NCI-H1930 (cell line): ENCODE measurements around the gene TSHZ3.

Experiments
- DNase-seq, 2 experiments: peaks; one replicate each; lab custom pipeline; 2025; lab: John Stamatoyannopoulos, UW

The TSHZ3 gene

DNA sequence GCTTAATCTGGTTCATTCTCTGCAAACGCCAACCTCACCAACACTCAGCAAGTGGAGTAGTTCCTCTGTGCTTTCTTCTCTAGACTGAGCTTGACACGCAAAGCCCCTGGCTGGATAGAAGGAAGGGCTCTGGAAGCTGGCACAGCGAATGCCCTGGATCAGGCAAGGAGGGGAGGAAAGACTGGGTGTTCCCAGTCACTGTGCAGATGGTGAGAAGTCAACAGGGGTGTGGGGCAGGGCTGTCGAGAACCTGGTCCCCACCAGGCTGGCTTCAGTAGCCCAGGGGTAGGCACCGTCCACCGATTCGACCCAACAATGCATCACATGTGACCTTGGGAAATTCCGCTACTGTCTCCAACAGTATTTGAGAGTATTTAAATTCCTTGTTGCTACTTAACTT, 65.5 kb downstream of the TSHZ3 start:
- DNase-seq: no peak

DNA sequence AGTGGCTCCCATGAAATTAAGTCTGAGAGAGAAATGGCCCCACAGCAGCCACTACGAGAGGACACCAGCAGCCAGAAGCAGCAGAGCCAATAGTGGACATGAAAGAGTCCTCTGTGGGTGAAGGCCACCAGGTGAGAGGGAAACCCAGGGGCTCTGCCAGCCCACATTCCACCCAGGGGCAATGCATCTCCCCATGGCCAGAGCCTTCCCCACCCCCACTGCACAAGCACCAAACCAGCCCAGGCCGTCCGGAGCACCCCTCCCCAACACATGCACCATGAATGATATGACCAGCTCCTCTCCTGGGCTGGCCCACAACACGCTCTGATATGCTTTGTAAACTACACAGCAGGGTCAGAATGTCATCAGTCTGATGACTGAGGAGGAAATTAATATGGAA, 66.9 kb downstream of the TSHZ3 start:
- no peak for DNase-seq

DNA sequence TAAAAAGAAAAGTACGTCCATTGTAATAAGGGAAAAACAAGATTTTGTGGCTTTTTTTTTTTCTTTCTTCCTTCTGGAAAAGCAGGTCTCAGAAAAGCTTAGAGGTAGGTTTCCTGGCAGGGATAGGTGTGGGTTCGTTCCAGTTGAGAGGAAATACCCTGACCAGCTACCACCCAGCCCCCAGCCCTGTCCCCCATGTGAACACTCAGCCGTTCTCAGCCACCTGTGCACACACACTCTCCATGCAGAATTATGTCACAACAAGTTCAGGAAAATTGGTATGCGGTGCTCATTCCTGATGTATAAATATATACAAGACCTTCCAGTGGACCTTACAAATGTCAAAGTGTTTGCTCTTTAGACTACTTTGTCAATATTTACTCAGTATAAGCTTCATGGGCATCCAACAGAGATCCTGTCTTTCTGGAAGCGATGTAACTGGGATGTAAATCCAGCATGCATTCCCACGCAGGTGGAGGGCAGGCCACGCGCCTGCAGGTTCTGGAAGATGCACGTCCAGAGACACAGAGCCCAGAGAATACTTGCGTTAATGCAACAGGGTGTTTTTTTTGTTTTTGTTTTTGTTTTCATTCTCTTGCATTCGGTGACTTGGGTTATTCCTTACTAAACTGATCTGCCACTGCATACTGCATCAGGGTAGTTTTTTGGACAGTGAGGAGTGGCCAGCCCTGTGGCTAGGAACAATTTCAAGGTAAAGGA, 68.8 kb downstream of the TSHZ3 start:
- no peak for DNase-seq

DNA sequence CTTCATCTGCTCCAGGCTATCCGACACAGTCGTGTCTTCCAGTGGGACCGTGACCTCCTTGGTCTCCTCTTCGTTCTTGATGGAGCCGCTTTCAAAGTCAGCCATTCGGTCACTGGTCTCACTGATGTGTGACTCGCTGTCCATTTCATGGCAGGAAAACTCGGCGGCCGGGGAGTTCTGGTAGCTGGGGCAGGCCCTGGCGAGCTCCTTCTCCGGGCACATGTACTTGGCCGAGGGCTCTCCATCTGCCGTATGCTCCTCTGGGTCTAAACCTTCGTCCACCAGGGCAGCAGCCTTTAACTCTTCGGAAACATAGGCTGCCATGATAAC, 69.8 kb downstream of the TSHZ3 start:
- DNase-seq: no peak

DNA sequence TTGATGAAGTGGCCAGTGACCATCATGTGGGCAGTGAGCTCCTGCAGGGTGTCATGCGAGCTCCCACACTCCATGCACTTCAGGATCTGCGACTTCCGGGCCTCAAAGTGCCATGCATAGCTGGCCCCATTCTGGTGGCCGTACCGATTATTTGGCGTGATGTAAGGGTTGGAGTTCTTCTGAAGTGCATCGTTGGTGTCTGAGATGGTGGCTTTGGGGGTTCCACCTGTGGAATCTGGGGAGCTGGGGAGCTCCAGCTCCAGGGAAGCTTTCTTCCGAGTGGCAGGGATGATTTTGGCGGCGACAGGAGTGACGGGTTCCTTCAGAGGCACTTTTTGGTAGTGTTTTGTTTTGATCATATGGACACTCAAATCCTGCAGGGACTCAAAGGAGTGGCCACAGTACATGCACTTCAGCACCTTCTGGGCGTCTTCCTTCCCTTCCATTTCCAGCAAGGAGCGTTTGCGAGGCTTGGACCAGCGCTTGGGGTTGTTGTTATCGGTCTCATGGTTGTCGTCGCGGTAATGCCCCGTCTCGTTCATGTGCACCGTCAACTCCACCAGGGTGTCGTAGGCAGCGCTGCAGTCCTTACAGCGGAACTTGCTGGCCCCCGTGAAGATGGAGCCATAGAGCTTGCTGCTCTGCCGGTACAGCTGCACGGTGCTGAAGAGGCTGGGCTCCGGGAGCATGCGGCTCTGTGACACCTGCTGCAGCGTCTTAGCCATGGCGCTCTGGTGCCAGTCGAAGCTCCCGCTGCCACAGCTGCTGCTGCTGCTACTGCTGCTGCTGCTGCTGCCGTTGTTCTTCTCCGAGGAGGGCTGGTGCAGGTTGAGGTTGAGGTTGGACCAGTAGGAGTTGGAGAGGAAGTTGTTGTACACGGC, 70.4 kb downstream of the TSHZ3 start:
- no peak for DNase-seq

DNA sequence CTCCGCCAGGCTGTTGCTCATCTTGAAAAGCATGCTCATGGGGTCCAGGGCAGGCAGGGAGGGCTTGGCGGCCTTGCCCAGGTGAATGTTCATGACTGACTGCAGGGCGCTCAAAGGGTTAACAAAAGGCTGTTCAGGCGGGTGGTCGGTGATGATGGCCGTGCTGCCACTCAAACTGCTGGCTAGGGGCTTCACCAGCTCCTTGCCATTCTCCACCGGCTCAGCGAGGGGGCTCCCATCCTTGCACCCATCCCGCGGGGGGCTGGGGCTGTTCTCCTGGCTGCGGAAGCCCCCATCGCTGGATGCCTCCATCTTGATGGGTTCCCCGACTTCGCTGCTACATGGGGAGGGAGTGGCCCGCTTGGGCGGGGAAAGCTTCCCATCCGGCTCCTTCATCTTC, 71.7 kb downstream of the TSHZ3 start:
- DNase-seq: no peak

DNA sequence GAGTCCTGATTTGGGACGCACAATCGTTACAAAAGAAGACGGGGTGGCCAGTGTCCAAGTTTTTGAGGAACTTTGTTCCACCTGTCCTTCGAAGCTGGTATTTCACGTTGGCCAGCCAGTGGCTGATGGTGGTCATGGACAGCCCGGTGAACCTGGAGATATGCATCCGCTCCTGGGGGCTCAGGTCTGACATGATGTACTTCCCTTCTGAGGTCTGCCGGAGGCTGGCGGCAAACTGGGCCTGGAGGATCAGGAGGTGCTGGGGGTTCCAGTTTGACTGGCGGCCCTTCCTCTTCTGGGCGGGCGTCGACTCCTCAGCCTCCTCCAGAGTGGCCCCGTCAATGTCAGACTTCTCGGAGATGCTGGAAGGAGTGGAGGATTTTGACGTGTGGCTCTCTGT, 72.4 kb downstream of the TSHZ3 start:
- no peak for DNase-seq

DNA sequence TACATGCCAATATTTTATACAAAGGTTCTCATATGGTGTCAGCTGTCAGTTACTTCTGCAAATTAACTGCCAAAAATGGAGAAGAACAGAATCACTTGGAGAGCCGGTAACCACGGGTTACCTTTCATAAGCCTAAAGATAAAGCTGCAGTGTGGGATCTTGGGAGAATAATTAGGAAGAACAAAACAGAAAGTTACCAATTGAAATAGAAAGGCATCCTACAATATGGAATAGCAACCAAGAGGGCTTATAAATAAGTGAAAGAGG, 74.2 kb downstream of the TSHZ3 start:
- peak in 1 of 2 experiments; percentile 8 for DNase-seq

DNA sequence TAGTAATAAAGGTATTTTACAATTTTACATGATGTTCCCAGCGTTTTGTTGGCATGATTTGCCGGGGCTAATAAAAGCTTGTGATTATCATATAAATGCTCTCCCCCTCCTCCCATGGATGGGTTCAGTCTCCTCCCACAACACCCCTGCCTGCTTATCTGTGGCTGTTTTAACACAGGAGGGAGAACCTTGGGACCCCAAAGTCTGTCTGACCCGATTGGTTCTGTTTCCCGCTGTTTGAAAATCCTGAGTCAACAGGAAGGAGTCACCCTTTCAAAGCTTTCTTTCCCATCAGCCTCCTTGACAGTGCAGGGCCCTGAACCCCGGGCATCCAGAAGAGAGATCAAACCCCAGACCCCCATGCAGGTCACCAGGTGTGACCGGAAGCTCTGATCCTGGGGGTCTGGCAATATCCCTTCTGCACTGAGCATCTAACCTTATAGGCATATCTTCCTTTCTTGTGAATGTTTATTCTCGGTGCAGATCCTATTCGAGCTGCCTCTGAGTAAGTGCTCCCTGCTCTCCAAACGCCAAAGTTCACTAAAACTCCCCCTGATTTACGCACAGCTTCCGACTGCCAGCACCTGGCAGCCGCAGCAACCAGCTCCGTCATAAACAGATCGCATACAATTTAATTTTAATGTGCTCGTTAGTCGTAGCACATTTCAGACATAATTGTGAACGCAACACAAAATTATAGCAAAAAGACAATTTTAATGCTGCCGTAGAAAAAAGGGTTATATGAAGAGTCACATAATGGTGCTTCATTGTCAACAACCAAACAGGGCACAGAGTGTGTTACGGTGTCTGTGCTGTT, 74.8 kb downstream of the TSHZ3 start:
- DNase-seq: peak in 1 of 2 experiments; percentile 12

DNA sequence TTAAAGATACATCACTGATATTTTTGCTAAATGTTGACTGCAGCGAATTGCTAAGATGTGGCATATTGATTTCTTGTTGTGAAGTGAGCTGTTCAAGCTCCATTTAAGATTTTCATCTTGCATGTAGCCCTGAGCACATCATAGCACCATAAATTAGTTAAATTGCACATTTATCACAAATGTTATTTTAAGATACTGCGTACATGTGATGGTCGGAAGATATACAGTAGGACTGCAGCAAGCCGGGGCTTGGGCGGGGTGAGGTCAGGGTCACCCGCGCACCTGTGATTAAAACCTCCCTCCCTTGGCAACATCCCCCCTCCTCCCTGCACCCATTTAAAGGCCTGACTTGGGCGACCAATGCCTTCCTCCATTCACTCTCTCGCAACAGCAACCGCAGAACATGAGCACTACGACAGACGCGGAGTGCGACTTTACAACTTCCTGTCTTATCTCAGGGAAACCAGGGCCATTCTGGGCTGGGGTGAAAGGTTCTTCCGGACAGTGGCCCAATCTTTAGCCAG, 76.6 kb downstream of the TSHZ3 start:
- DNase-seq: no peak

DNA sequence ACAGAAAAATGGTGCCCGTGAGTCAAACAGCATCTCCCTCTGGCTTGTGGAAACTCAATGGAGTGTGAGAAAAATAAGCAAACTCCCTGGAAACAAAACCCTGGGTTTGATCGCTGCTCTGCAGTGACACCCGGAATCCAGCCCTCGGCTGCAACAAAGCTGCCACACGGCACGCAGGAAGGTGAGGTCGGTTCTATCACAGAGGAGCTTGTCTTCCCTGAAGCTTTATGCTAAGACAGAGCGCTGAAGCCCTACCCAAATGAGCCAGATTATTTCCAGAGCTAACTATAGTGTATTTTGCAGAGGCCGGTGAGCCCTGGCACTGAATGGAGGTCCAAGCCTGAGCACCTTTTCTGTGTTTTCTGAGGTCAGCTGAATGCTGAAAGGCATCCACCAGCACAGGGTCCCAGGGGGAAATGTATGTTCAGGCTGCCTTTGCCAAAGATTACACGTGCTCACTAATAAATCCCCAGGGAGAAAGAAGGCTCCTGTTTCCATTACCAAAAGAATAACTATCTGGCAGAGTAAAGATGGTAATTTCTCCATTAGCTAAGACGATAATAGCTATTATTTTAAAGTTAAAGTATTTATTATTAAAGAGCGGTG, 77.8 kb downstream of the TSHZ3 start:
- no peak for DNase-seq

DNA sequence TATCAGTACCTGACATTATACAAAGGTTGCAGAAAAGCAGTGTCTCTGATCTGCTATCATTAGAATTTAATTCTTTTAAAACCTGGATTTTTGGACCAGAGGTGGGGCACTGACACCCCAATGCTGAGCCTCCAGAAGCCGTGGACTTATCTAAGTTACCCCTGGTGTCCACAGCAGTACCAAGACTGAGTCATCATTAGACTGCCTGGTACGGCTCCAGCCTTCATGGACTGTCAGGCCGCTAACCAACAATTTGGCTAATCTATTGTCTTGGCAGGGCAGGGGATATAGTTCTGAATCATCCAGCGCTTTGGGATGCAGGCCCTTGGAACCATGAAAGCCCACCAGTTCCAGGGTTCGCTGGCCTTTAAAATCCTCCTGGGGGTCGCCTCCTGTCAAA, 78.3 kb downstream of the TSHZ3 start:
- DNase-seq: no peak

DNA sequence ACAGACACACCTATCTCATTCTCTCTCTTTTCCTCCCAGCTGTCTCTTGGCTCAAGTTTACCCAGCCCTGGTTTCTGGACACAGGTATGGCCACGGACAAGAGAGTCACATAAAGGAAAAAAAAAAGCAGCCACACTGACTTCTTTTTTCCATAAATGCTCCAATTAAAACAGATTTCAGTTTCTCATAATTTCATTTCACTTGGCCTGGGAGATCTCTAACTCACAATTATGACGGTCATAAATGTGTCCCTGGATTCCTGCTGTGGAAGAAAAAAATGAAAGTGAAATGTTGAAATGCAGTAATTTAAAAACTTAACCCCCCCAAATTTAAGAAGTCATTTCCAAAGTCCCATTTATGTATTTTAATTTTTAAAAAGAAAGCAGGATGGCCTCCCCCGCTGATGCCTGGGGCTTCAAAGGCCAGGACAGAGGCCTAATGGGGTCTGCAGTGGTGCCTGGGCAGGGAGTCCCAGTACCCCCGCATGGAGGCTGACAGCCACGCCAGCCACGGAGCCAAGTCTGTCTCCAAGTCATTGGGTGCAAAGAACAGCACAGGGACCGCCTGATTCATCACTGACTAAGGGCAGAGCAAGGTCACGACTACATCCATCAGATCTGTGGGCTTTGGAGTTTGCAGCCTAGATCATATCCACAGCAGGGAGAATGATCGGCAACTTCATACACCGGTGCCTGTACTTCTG, 79.7 kb downstream of the TSHZ3 start:
- no peak for DNase-seq

DNA sequence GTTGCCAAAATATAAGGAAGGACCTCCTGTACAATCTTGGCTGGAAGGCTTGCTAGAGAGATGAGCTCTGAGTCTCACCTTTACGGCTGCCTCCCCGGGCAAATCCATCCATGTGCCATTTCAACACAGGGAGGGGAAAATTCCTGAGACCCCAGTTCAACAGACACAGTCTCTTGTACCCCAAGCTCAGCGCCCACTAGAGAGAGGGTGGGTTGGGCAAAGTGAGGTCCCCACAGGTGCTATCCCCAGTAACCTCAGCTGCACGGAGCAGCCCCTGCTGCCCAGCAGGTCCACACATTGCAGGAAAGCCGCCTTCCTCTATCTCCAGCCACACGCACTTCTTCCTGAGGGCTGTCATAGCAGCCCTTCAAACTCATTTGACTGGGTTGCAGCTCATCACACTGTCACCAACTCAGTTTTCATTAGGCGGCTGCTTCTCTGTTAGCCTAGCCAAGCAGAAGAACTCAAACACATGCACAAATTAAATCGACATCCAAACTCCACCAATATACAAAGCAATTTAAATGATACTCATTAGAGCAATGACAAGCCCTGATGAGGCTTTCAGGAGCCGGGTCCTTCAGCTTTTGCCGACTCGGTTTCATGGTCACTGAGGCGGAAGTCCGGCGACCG, 80.4 kb downstream of the TSHZ3 start:
- no peak for DNase-seq

DNA sequence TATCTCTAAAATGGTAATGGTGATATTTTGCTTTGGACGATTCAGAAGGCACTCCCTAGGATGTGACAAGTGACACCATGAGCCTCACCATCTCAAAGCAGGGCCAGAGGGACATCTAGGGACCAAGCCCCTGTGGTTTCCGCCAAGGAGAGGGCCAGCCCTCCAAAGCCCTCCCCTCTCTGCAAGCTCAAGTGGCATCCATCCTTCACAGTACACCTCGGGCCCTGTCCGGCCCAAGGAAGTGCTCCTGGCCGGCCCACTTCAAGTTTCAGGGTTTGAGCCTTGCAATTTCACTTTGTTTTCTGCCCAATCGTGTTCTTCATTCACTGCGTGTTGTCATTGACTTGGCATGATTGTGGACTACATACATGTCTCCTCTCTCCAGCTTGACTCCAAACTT, 82.5 kb downstream of the TSHZ3 start:
- no peak for DNase-seq

DNA sequence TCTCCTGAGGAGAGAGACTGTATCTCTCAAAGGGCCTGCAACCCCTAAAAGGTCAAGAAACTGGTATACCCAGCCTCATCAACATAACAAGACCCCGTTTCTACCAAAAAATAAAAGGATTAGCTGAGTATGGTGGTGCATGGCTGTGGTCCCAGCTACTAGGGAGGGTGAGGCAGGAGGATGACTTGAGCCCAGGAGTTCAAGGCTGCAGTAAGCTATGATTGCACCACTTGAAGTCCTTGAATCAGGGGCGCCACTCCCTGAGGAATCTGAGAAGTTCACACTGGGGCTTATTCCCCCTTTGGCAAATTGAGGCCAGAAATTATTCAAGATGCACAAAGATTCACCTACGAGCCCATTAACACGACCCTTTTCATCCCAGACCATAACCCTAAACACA, 83.0 kb downstream of the TSHZ3 start:
- DNase-seq: no peak

DNA sequence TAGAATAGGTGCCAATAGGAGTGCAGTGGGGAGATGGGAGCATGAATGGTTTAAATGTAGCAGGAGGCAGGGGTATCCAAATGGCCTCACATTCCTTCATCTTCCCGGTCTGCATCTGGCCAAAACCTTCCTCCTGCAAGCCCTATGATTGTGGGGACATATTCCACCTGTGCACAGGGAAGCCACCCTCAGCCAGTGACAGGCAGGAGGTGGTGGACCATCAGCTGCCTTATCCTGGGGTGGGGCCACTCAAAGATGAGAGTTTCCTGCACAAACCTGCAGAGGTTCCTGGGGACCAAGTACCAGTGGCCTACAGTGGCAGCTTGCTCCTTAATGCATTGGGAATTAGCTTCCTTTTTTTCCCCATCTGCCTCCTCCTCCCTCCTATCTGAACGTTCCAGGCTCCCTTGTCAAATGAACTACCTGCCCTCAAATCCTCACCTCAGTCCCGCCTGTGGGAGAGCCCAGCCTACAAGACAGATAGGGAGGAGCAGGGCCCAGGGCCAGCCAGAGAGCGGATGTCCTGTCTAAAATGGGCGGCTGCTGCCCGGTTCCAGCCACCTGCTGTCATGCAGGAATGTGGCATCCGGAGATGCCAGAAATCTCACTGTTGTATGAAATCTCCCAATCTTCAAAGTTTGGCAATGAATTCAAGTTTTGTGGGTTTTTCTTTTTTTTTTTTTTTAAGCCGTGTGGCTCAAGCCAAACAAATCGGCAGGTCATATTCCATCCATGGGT, 85.0 kb downstream of the TSHZ3 start:
- DNase-seq: no peak

DNA sequence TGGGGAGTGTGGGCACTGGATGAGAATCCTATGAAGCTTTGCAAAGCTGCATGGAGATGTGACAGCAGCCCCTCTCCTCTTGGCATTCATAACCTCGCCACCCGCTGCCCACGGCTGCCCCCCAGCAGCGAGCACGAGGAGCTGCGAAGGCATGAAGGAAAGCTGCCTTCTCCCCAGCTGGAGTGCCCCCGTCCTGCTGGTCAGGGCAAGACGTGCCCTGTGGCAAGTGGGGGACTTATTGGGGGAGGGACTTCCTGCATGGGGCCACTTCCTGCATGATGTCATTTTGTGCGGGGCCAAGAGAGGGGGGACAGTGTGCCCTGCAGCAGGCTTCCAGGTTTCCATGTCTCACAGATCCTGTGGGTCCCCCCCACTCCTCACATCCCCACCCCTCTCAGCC, 85.9 kb downstream of the TSHZ3 start:
- DNase-seq: no peak

DNA sequence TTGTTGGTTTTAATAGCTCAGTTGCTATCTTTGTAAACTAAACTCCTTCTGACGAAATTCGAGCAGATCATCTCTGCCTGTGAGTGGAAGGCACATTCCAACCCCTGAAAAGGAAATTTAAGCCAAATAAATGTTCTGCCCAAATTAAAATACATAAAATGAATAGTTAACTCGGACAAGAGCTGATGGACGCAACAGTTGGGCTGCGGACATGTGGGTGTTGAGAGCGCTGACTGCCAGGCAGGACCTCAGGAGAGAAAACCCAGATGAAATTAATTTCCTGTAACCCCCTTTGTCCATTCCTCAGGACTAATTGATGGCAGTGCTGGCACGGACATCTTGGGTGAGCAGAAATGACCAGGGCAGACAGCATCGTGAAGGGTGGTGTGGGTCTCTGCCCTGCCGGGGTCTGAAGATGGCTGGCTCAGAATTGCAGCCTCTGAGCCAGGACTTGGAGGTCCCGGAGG, 86.5 kb downstream of the TSHZ3 start:
- no peak for DNase-seq

DNA sequence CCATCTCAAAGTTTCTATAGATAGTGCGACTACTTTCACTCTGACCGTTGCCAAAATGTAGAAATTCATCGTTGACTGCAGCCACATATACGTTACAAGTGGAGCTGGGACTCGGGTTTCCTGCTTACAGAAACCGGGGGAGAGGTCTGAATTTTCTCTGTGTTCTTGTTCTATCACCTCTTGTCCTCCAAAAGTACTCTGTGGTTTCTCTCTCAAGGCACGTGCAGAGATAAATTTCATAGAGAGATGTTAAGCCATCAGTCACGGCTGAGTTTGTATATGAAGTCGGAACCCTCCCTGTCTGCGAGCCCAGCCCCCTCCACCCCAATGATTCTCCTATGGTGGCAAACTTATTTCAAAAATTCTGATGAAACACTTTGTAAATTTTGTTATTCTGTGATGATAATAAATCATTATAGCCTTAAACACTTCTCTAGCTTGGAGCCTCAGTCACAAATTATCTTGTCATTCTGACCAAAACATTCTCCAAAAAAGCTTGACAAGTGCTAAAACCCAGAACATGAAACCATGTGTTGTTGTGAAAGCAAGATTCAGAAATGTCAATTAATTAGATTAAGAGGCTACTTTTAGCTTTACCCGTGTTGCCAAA, 87.5 kb downstream of the TSHZ3 start:
- no peak for DNase-seq
